GM12801 (cell line): ENCODE measurements around the gene CELA2B.

Experiments
- TF ChIP-seq, protein P1 (sequence below): IDR thresholded peaks from one replicate; pipeline ENCODE4 v1.5.1; 2011; ENCODE audit warnings: control low read depth; ENCODE audit not compliant: insufficient read length; ENCODE audit errors: extremely low read depth

Gene CELA2B

DNA sequence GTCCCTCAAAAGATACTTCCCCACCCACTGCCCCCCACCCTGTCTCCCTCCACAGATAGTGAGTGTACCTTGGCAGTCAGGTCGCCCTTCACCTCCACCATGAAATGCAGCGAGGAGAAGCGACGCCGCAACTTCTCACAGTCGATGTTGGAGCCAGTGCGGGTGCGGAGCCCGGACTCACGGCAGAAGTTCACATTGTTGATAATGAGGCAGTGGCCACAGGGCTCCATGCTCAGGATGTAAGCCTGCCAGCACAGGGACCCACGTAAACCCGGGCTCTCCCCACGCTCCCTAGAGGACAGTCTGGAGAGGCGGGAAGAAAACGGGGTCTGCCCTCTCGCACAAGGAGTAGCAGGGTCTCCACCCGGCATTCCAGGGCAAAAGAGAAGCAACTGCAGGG, 30.9 kb downstream of the CELA2B start:
- TF ChIP-seq, protein P1, sequence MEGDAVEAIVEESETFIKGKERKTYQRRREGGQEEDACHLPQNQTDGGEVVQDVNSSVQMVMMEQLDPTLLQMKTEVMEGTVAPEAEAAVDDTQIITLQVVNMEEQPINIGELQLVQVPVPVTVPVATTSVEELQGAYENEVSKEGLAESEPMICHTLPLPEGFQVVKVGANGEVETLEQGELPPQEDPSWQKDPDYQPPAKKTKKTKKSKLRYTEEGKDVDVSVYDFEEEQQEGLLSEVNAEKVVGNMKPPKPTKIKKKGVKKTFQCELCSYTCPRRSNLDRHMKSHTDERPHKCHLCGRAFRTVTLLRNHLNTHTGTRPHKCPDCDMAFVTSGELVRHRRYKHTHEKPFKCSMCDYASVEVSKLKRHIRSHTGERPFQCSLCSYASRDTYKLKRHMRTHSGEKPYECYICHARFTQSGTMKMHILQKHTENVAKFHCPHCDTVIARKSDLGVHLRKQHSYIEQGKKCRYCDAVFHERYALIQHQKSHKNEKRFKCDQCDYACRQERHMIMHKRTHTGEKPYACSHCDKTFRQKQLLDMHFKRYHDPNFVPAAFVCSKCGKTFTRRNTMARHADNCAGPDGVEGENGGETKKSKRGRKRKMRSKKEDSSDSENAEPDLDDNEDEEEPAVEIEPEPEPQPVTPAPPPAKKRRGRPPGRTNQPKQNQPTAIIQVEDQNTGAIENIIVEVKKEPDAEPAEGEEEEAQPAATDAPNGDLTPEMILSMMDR: no peak

DNA sequence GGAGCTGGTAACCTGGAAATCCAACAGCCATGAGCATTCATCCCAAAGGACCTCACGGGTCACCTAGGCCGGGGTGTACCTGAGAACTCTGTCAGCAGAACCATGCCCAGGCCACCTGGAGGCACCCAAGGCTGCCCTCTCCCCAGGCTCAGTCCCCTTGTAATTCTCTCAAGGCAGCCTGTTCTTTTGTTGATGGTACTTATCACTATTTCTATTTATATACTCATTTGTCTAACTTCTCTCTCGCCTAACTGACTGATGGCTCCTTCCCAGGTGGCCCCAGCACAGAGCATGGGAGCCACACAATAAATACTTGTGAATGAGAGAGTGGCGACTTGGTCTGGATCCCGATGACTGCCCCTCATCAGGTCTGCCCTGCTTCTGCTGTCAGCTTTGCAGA, 31.4 kb downstream of the CELA2B start:
- TF ChIP-seq, protein P1: no peak

GRCh38 chr1:15508700-15509487, 33.0 kb downstream of the CELA2B start:
- TF ChIP-seq, protein P1: no peak

- TF ChIP-seq, protein P1: no peak
These were observed 33.7 kb downstream of the CELA2B start for GRCh38 chr1:15509586-15509985.

DNA sequence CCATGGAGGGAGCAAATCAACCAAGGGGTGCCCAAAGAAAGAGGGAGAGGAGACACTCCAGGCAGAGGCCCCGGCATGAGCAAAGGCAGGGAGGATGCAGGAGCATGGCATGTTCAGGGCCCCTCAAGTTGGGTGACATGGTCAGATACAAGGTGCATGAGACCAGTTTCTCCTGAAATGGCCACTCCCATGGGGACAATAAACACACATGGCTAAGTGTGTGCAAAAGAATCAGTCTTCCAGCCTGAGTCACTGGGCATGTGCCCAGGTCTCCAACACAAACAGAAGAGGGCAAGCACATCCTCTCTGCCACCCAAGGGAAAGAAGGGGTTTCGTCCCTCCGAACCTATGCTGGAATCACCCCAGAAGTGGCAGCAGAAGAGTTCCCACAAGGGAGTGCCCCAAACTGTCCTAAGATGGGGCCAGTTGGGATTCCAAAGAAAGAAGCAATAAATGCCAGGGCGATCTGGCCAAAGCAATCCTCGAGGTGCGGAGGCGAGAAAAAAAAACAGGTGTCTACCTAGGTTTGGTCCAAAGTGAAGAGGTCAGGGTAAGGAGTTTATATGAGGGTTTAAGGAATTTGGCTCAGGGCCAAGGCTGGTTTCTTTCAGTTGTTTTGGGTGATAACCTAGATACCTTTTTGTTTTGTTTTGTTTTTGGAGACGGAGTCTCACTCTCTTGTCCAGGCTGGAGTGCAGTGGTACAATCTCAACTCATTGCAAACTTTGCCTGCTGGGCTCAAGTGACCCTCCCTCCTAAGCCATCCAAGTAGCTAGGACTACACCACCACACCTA, 34.9 kb downstream of the CELA2B start:
- TF ChIP-seq, protein P1: no peak

GRCh38 chr1:15513192-15513591, 37.3 kb downstream of the CELA2B start:
- TF ChIP-seq, protein P1: no peak

DNA sequence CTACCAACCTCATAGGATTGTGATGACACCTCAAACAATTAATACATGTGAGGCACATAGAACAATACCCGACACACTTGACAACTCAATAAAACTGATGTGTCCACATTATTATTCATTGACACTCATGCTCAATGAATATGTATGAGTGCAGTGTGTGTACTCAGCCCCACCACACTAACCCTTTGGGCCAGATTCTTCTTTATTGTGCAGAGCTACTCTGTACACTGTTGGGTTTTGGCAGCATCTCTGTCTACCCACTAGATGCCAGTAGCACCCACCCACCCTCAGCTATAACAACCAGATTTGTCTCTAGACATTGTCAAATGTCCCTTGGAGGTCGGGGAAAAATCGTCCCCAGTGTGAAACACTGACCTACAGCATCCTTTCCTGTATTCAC, 38.0 kb downstream of the CELA2B start:
- TF ChIP-seq, protein P1: no peak
